Measurements from ENCODE around the gene PHF21B.
"Not testable (repeated sequence)": the region's sequence is repeated elsewhere in the genome, so short reads cannot be mapped to it uniquely, and the experiment has no call there.

Gene PHF21B

DNA sequence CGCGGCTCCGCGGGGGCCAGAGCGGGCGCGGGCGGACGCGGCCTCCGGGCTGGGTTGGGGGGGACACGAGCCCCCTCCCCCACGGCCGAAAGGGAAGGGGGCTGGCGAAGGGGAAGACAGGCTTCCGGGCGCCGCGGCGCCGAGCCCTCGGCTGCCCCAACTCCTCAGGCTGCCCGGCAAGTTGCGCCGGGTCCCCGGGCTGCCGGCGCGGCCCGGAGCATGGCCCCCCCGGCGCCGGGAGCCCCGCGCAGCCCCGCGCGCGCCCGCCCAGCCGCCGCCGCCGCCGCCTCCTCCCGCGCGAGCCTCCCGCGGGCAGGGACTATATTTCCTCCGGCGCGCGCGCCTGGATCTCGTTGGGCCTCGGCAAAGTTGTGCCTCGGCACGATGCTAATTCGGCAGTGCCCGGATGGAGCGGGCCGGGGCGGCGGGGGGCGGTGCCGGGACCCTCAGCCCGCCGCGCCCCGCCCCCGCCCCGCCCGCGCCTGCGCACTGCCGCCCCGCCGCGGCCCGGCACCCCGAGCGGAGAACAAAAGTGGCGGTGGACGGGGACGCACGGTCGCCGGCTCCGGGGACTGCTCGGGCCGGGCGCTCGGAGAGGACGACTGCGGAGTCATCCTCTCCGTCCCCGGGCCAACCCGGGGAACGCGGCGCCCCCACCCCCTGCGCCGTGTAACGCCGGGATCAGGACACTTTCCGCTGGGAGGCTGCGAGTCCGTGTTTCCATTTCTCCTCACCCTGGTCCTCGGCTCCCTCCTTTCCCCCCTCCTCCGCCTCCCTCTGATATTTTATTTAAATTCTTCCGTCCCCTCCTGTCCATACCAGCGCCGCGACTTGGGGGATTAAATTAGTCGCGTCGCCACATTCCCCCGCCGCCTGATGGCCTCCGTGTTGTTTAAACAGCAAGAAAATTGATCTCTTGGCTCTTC lies at the start of gene PHF21B:
TSS of gene PHF21B (minus strand) at position 400 of the 926 bp plus-strand sequence. CDS start 456 bp downstream, outside the sequence.
- no peak for DNase-seq

DNA sequence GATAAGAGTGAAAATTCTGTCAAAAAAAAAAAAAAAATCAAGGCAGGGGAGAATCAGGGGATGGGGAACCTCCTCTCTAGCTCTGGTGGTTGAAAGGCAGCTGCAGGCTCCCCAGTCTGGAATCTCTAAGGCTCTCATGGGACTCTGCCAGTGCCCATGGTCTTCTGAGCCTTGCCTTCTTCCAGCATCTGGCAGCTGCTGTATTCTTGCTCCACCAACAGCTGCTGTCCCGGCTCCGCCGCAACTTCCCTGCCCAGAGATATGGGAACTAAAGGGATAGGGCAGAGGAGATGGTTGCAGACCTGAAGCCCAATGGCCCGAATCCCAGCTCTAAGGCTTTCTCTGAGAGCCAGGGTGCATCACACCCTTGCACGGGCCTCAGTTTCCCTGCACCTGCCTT lies 49.5 kb upstream of the PHF21B start:
- DNase-seq, result no peak

DNA sequence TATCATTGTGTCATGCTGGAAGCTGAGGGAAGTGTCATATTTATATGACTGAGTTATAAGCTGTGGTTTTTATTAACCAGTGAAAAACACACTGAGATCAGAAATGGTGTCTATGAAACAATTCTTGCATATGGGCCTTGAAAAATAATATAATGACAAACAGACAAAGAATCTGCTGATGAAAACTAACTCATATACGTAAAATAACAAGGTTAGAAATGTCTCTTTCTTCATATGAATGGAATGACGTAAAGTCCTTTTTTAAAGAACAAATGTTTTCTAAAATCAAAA lies 48.8 kb upstream of the PHF21B start:
- DNase-seq, result no peak

DNA sequence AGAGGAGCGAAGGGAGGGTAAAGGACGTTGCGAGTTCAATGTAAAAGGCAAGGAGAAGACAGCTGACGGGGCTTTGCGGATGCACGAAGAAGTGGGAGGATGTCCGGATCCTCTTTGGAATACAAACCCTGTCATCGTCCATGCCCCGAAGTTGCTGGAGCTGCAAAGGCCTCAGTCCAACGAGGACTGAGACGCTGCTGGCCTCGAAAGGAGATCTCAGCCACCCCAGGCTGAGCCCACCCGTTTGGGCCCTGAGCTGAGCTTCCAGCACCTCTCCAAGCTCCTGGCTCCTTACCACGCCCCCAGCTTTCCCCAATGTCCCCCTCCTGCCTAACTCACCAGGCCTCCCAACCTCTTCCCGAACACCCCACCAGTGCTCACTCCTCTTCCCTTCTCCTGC lies 46.1 kb upstream of the PHF21B start:
- DNase-seq, result no peak

DNA sequence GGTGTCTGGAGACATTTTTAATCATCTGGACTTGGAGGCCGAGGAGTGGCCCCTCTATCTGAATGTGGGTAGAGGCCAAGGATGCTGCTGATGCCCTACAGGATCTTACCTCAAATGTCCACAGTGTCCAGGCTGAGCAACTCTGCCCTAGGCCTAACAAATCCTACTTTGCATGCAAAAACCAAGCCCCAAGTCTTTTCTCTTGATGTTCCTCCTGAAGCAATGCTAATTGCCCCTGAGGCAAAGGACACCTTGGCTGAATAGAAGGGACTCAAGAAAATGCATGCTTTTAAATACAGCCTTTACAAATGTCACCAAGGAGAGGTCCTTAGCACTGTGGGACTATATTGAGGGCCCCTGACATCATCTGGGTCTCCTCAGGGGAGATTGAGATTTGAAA lies 43.8 kb upstream of the PHF21B start:
- DNase-seq, result no peak

DNA sequence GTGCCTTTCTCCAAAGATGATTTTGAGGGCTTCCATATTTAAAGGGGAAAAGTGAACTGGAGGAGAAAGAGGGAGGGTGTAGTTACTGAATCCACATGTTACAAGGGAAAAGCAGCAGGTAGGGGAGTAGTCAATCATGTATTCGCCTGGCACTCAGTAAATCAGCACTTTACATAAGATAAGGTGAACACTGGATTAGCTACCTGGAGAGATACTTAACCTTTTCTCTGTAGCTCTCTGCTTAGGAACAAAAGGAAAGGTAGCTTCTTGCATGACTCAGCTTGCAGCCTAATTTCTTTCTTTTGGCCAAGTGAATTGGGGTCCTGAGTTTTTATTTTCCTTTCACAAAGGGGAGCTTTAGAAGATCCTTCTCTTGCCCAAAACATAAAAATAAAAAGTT lies 43.3 kb upstream of the PHF21B start:
- DNase-seq, result no peak

DNA sequence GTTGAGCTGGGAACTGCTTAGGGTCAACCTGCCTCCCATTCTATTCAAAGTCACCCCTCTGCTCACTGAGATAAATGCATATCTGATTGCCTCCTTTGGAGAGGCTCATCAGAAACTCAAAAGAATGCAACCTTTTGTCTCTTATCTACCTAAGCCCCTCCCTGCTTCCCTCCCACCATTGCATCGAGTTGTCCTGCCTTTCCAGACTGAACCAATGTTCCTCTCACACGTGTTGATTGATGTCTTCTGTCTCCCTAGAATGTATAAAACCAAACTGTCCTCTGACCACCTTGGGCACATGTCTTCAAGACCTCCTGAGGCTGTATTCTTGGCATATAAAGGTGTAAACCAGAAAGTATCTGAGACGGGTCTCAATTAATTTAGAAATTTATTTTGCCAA lies 42.9 kb upstream of the PHF21B start:
- DNase-seq, result not testable (repeated sequence)

DNA sequence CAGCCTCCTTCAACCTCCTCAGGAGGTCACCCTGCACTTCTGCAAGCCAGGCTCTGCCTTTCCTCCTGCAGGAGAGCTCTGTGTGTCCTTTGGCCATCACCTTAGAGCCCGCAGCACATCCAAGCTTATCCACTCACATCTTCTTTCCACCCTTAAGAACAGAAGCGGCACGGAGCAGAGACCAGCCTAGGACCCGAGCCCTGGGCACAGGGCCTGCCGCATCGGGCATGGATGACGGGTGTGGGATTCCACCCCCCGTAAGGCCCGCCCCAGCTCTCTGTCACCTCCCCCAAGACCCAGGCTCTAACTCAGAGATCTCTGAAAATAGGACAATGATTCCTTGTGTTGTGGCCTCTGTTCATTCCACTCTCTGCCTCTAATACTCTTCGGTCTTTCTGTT lies 42.1 kb upstream of the PHF21B start:
- no peak for DNase-seq

DNA sequence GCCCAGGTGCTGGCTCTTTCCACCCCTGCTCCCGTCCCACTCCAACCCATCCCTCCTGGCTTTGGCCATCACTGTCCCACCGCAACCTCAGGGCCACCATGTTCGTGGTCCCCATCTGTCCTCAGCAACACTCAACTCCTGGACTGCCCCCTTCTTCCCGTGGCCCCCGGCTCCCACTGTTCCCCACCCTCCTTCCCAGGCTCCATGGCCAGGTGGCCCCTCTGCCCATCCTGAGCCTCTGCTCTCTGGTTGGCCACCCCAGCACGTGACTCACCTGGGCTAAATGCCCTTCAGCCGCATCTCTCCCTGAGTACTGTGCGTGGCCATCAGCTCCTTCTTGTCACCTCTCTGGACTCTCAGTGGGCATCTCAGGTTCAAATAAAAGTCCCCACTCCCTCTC lies 41.6 kb upstream of the PHF21B start:
- no peak for DNase-seq

DNA sequence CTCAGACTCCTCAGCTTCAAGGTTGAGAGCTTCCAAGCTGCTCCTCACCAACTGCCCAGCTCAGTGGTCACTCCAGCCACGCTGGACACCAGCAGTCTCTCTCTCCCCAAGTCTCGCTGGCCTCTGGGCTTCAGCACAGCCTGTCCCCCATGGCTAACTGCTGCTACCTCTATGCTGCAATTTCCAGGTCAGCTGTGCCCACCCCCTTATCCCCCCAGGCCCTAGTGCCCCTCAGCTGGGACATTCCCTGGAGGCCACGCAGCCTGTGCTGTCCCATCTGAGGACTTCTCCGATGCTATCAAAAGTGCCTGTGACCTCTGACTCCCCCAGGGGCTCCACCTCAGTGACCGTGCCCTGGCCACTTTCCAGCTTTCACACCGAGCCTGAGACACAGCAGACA lies 37.5 kb upstream of the PHF21B start:
- no peak for DNase-seq

DNA sequence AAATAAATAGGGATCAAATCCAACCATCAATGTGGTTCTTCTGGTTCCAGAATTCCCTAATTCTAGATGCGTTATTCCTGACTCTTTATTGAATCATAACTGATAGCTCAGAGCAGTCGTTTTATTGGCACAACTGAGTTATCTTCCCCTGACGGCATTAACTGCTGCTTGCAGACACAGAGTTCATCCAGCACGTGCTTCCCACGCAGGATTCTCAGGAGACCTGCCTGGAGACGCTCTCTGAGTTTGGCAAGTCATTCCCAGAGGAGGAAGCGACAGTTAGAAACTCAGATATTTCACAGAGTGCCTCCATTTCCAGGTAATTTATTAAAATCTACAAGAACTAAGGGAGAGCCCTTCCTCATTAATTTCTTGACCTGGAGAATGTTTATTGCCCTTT lies 35.4 kb upstream of the PHF21B start:
- DNase-seq, result no peak

DNA sequence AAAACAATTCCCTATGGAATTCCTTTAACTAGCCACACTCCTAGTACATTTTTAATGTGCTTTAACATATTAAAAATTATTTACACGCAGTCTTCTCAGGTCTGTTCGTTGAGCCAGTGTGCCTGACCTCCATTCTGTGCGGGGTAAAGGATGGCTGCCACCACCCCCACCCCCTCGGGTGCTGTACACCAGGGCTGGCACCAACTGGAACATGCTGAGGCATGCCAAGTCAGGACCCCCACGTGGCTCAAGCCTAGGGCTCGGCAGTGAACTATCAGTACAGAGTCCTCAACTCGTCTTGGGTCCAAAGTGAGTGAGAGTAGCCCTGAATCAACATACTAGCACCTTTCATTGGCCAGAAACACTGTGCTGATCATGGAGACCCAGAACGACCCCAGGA lies 32.5 kb upstream of the PHF21B start:
- DNase-seq, result no peak

DNA sequence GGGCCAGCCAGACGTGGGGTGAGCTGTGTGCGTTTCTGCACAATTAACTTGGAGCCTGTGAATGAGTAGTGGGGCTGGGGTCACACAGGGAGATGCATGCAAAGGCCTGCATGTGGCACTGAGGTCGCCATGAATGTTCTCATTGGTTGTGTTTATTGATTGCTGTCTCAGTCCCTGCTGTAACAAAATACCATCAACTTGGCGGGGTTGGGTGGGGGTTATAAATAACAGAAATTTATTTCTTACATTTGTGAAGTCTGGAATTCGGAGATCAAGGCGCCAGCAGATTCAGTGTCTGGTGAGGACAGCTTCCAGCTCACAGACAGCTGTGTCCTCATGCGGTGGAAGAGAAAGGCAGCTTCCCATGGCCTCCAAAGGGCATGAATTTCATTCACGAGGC lies 29.3 kb upstream of the PHF21B start:
- no peak for DNase-seq

DNA sequence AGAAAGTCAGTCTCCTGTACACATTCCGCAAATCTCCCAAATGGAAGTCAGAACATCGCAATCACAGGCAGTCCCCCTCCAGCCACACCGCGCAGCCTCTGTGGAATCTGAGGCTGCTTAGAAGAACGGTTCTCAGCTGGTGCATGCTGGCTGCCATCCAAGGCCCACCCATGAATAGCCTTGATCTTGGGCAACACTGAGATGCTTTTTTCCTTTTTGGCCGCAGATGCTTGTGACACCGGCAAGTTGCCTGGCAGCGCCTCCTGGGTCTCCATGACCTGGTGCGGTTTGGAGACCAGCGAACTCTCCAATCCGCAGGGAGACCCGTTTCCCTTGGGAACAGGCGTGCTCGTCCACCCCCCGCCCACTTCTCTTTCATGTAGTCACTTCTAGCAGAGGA lies 26.3 kb upstream of the PHF21B start:
- no peak for DNase-seq

DNA sequence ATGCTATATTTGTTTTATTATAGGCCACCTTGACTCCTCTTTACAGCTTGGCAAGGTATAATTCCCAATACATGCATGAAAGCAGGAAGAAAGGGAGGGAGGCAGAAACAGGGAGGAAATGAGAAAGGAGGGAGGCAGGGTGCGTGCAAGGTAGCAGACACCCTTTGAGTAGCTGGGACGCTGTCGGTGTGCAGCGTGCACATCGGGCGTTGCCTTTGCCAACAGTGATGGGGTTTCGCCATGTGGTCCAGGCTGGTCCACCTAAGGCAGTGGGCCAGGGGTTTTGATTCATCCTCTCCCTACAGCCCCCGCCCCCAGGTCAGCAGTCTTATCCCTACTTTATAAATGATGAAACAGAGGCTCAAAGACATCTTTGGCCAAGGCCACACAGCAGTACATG lies 25.0 kb upstream of the PHF21B start:
- no peak for DNase-seq

DNA sequence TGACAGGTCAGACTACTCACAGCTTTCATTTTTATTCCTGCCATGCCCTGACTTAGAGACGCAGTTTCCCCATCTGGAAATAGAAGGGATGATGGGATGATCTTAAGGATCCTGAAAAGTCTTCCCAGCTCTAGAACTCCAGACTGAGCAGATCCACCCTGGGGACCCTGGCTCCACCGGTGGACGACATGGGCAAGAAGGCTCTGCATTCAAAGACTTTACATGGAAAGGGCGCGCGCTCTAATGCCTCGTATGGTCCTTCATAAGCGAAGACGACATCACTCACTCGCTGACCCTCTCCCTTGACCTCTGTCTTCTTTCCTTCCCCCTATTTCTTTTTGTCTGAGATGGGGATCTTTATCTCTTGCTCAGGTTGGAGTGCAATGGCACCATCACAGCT lies 24.4 kb upstream of the PHF21B start:
- no peak for DNase-seq

DNA sequence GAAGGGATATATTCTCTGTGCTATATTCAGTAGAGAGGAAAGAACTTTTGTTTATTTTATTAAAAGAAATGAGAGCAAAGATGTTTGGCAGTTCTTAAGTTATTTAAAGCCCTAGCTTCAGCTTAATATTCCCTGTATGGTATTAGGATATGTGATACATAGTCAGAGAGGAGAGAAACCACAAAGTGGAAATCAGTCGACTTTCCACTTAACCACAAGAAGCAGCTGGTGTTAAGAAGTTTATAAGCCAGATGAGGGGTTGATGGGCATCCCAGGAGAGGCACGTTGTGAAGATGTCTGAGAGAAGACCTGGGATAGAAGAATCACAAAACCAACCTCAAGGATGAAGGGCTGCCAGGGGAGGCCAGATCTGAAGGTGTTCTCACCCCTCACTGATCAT lies 23.3 kb upstream of the PHF21B start:
- DNase-seq, result no peak

DNA sequence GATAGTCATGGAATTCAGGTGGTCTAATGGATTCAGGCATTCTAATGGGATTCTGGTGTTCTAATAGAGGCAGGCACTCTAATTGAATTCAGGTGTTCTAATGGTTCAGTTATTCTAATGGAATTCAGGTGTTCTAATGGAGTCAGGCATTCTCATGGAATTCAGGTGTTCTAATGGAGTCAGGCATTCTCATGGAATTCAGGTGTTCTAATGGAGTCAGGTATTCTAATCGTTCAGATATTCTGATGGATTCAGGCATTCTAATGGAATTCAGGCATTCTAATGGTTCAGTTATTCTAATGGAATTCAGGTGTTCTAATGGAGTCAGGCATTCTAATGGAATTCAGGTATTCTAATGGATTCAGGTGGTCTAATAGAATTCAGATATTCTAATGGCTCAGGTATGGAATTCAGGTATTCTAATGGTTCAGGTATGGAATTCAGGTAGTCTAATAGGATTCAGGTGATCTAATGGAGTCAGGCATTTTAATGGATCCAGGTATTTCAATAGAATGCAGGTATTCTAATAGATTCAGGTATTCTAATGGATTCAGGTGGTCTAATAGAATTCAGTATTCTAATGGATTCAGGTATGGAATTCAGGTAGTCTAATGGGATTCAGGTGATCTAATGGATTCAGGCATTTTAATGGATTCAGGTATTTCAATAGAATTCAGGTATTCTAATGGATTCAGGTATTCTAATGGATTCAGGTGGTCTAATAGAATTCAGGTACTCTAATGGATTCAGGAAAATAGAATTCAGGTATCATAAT lies 22.0 kb upstream of the PHF21B start:
- no peak for DNase-seq

DNA sequence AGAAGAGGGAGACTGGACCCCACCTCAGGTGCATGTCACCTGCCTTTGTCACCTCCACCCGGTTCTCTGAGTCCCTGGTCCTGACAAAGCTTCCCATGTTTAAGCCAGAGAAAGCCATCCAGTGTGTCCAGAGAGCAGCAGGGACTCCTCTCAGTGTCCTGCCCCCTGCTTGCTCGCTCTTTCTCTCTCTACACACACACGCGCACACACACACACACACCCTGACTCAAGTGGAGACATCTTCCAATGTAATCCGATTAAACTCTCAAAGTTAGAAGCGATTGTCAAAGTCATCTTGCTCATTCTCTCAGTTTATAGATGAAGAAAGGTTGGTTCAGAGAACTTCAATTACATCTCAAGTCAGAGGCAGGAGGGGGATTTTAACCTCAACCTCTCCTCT lies 19.7 kb upstream of the PHF21B start:
- DNase-seq, result no peak

DNA sequence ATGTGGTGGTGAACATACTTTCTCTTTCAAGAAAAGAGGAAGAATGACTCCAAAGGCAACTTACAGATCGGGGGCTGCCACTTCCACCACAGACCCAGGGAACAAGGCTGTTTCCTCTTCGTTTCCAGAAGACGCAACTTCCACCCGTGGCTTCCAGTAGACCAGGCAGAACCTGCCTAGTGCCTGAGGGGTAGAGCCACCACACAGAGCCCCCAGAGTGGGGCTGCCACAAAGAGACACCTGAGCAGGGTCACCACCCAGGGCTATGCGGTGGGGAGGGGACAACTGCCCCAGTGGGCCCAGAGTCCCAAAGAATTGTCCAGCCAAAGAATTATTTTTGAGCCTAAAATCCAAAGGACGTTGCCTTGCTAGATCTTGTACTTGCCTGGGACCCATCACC lies 16.7 kb upstream of the PHF21B start:
- DNase-seq, result no peak

DNA sequence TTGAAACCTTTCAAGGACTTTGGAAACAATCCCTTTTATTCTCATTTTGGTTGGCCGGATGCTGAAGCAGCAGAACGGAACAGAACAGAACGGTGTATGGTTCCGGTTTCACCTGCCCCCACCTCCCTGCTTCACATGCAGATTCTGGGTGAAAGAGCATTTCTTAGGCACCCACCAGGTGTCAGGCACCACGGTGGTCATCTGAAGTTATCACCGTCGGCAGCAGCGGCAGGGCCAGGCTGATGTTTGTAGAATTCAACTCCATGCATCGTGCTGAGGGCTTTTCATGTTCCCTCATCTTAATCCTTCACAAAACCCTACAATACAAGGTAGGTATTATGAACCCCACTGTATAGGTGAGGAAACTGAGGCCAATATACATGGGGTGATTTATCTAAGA lies 13.6 kb upstream of the PHF21B start:
- no peak for DNase-seq

DNA sequence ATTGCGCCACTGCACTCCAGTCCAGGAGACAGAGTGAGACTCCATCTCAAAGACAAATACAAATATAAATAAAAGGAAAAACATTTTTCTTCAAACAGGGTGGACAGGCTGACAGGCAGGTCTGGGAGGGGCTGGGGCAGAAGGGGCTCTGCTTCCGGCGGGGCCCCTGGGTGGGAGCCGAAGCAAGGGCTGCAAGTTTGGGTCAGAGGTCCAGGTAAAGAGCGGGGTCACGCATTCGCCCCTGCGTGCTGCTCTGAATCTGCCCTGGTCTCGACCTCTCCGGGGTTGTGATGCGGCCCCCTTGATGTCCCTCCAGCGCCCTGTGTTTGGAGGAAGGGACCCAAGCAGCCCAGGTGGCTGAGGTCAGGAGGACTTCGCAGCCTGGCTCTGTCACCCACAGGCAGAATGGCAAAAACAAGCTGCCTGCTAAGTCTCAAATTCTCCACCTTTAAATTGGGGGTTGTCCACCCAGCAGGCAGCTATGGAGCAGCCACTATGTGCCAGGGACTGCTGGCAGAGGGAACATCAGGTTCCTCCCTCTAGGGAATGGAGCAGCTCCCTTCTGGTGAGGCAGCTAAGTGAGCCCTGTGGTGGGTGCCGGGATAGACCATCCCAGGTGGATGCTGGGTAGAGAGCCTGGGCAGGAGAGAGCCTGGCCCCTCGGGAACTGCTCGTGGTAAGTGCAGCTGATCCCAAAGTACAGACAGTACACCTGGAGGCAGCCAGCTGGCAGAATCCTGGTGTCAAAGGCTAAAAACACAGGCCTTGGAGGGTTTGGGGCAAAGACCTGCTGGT lies 10.3 kb upstream of the PHF21B start:
- DNase-seq, result no peak

DNA sequence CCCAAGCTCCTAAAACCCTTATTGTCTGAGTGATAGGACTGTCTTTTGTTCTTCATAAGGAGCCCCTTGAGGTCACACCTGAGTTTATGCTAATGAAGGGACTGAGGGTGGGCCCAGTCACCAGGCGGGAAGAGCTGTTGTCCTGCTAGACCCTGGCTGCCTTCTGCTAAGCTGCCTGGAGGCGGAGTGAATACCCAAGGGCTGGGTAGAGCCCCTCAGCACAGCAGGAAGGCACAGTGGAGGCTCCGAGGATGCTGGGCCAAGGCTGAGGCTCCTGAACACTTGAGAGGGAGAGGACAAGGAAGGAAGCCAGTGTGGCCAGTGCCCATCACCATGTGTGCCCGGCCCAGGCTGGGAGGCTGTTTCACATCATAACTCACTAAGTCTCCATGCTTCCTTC lies 4.8 kb upstream of the PHF21B start:
- DNase-seq, result no peak

DNA sequence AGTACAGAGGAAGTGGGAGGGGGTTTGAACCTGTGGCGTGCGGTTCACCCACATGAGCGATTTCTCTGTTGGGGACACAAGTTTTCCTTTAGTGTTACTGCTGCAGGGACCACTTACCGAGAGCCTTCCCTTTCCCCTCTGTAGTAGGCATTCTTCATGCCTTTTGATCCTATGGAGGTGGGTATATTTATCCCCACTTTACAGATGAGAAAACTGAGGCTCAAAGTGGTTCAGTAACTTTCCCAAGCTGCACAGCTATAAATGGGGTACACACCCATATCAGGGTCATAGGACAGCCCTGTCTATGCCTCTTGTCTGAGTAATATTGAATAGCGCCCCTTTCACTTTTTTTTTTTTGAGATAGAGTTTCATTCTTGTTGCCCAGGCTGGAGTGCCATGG lies 3.3 kb upstream of the PHF21B start:
- no peak for DNase-seq
